HT1080 (cell line): ENCODE results near the gene STT3A. TPM values are rescaled to one million over a fixed set of nuclear protein-coding genes. Genes with fewer than 3 reads are reported as not detected.

Source experiments
- DNase-seq: peaks from one replicate; pipeline ENCODE4 v3.0.0-alpha.2; 2015; ENCODE audit warnings: low read depth
- small RNA-seq: library from RNA; depleted of rRNA; stranded (forward); fragments of <200 nt; gene quantifications from one replicate; pipeline ENCODE3, GENCODE V24; 2014
- total RNA-seq: library from RNA; depleted of rRNA; stranded (reverse); fragments of >200 nt; shearing (Covaris generic); gene quantifications from 2 replicates; pipeline ENCODE4 v1.2.3, GENCODE V29; 2014; rRNA removed

STT3A gene
- total RNA-seq, 1 experiment from 2014 or later: 199 TPM

- no peak for DNase-seq
These were observed 70.0 kb downstream of the STT3A start for GRCh38 chr11:125662689-125663088.

GRCh38 chr11:125663910-125664309 lies 71.3 kb downstream of the STT3A start:
- DNase-seq: no peak

- DNase-seq: no peak
These were observed 74.5 kb downstream of the STT3A start for GRCh38 chr11:125667151-125667550.

- no peak for DNase-seq
These were observed 77.5 kb downstream of the STT3A start for GRCh38 chr11:125670172-125670571.

GRCh38 chr11:125671561-125671960 lies 78.9 kb downstream of the STT3A start:
- no peak for DNase-seq

Small RNAs within 50 kb of the gene (small RNA-seq; reads per million reads assigned to genes)
- gene RNU2-35P (not detected), gene RNU6-1156P (not detected)

Other genes with a start within 250 kb of the STT3A start
- gene FEZ1, start 96.6 kb upstream of the STT3A start, total RNA-seq: 0.67 and 1.4 TPM in 2 replicates
- 177 and 227 TPM in 2 replicates for gene EI24, start 23.4 kb upstream of the STT3A start, total RNA-seq
- gene CHEK1, start 32.3 kb downstream of the STT3A start, total RNA-seq: 43.9 and 52.7 TPM in 2 replicates
- 0.10 TPM in 1 of 2 replicates, not detected in the other for gene ACRV1, start 88.0 kb downstream of the STT3A start, total RNA-seq
- gene PATE1, start 153.4 kb downstream of the STT3A start, total RNA-seq: not detected in 2 replicates
- gene PATE2, start 186.0 kb downstream of the STT3A start, total RNA-seq: not detected in 2 replicates
- not detected in 2 replicates for gene PATE3, start 195.3 kb downstream of the STT3A start, total RNA-seq
- not detected in 2 replicates for gene PATE4, start 240.5 kb downstream of the STT3A start, total RNA-seq